Testis (tissue), 3 donors: ENCODE results near the gene AASDHPPT. TPM values are rescaled to one million over a fixed set of nuclear protein-coding genes. Genes with fewer than 3 reads are reported as not detected.

Experiments used
- DNase-seq: peaks from one replicate; pipeline ENCODE4 v3.0.0-alpha.2; 2019
- H3K27ac ChIP-seq, 2 donors: fragments of 200-600 bp; sonication (generic); one replicate each; pipeline ENCODE4 v1.5.1; 2019
- H3K27me3 ChIP-seq: fragments of 200-600 bp; sonication (generic); one replicate; pipeline ENCODE4 v1.5.1; 2019
- H3K36me3 ChIP-seq: fragments of 200-600 bp; sonication (generic); one replicate; pipeline ENCODE4 v1.5.1; 2017; ENCODE audit warnings: low read depth; ENCODE audit errors: missing control alignments
- H3K4me1 ChIP-seq: fragments of 200-600 bp; sonication (generic); one replicate; pipeline ENCODE4 v1.5.1; 2019
- H3K4me3 ChIP-seq, 2 donors: fragments of 200-600 bp; sonication (generic); one replicate each; pipeline ENCODE4 v1.5.1; 2017 to 2019
- H3K9me3 ChIP-seq: fragments of 200-600 bp; sonication (generic); one replicate; pipeline ENCODE4 v1.5.1; 2017
- POLR2A ChIP-seq: fragments of 450-650 bp; IDR thresholded peaks from one replicate; pipeline ENCODE4 v1.6.1; 2017; ENCODE audit warnings: antibody characterized with exemption, mild to moderate bottlenecking, moderate library complexity
- WGBS, 2 donors: methylation state at CpG; one replicate each; pipeline ENCODE4 v1.1.5; 2018; 5-methylcytosine and 5-hydroxymethylcytosine counted together
- intact Hi-C: fragments of 100-400 bp; cut with DNase I; formaldehyde crosslinking; loops from one replicate; pipeline ENCODE4 v1.15.1; 2023; ENCODE audit warnings: low total_unique reads
- polyA plus RNA-seq: library from polyadenylated mRNA; stranded (reverse); fragments of 350-450 nt; fragmentation: Illumina TruSeq; extraction: RNeasy Lipid Tissue Mini Kit (QIAGEN cat#74804); gene quantifications from one replicate; pipeline ENCODE4 v1.2.3, GENCODE V29; 2014; ENCODE audit warnings: low read depth, low replicate concordance; ENCODE audit not compliant: insufficient read depth
- total RNA-seq, 2 donors: library from RNA; depleted of rRNA; stranded (reverse); fragments of >200 nt; gene quantifications; one replicate each; pipeline ENCODE4 v1.2.3, GENCODE V29; 2016
- TF ChIP-seq, protein P1 (sequence below), 3 experiments: fragments of 450-650 bp in 2 of 3; fragments of 200-600 bp in 1 of 3; sonication (generic) in 1 of 3; IDR thresholded peaks; one replicate each; pipeline ENCODE4 v1.5.1; 2016 to 2019; ENCODE audit warnings: antibody characterized with exemption in 3 of 3, mild to moderate bottlenecking in 2 of 3, moderate library complexity in 1 of 3

Gene AASDHPPT
- total and polyA plus RNA-seq, 3 donors from 2014 or later: 52.2 to 72.3 (median 56.7) TPM

DNA sequence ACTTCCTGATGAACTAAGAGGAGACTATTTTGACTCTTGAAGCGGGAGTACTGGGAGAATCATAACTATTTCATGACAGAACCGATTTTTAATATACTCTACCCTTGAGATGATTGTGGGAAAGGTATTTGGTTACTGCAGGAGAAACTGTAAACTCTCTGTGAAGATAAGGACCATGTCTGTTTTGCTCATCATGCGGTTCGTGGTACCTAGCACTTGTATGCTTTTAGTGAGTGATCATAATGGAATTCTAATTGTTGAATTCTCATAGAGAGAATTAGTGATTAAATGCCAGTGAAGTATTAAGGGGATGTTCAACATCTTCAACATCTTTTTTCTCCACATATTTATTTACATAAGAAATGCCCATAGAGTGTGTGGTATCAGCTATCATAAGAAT is 11.4 kb downstream of the AASDHPPT start:
- Histone ChIP-seq H3K9me3 (no peaks in the 10 kb centered on the region), H3K27ac (no peak overlapping the region), H3K27me3 (no peaks in the 10 kb centered on the region), H3K4me3 (no peak overlapping the region), H3K4me1 (peaks cover 10% of the 10 kb centered on the region), H3K36me3 (no peaks in the 10 kb centered on the region)
- WGBS, 2 donors: 88 to 91% methylated on average over 4 of the region's 4 CpGs
- intact Hi-C loops: no loop called here
- DNase-seq: no peak
- TF ChIP-seq, protein P1, sequence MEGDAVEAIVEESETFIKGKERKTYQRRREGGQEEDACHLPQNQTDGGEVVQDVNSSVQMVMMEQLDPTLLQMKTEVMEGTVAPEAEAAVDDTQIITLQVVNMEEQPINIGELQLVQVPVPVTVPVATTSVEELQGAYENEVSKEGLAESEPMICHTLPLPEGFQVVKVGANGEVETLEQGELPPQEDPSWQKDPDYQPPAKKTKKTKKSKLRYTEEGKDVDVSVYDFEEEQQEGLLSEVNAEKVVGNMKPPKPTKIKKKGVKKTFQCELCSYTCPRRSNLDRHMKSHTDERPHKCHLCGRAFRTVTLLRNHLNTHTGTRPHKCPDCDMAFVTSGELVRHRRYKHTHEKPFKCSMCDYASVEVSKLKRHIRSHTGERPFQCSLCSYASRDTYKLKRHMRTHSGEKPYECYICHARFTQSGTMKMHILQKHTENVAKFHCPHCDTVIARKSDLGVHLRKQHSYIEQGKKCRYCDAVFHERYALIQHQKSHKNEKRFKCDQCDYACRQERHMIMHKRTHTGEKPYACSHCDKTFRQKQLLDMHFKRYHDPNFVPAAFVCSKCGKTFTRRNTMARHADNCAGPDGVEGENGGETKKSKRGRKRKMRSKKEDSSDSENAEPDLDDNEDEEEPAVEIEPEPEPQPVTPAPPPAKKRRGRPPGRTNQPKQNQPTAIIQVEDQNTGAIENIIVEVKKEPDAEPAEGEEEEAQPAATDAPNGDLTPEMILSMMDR (IDR thresholded peaks at IDR 0.05): no peak
- no peak for TF ChIP-seq POLR2A

DNA sequence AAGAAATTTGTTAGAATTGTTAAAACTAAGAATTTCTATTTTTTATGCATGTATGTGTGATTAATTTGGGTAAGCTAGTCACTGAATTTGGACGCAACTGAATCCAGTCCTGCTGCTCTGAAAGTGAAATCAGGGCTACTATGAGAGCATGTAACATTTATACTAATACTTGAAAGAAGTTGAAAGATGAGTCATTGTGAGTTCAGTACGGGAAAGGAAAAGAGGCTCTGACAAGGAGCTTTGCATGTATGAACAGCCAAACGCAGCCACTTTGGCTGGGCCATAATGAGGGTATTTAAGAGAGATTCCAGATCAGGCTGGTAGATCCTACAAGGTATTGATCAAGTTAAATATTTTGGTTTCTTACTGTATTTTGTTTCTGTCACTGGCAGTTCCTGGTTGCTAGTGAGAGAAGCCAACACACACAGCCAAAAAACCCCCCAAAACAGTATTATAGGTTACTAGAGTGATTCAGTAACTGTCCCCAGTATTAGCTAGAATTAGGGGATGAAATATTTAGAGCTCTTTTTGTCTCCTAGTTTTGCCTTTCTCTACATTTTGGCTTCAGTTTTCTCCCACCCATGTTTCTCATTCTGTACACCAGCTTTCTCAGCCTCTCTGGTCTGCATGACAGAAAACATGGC is 14.1 kb downstream of the AASDHPPT start:
- intact Hi-C loops: no loop called here
- peaks cover 10% of the 10 kb centered on the region for H3K4me1 ChIP-seq

DNA sequence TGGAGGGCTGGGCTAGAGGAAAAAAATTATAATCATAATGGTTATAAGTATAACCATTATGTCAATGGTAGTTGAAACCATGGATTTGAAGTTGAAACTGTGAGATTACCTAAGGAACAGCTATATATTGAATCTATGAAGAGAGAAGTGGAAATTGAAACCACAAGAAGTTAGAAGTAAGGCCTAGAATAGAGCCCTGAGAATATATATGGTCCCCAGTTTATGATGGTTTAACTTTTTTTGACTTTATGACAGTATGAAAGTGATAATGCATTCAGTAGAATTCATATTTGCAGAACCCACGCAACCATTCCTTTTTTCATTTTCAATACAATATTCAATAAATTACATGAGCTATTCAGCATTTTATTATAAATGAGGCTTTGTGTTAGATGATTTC is 15.0 kb downstream of the AASDHPPT start:
- no peaks in the 10 kb centered on the region for H3K36me3 ChIP-seq

More for the DNA sequence above, 14.1 kb downstream of the AASDHPPT start:
- Histone ChIP-seq H3K27ac (no peak overlapping the region), H3K9me3 (no peaks in the 10 kb centered on the region), H3K27me3 (no peaks in the 10 kb centered on the region), H3K4me3 (no peak overlapping the region), H3K36me3 (no peaks in the 10 kb centered on the region)
- TF ChIP-seq, protein P1 (IDR thresholded peaks at IDR 0.05): no peak
- TF ChIP-seq POLR2A: no peak
- no peak for DNase-seq
- 88 to 92% methylated on average over 3 of the region's 3 CpGs for WGBS, 2 donors

DNA sequence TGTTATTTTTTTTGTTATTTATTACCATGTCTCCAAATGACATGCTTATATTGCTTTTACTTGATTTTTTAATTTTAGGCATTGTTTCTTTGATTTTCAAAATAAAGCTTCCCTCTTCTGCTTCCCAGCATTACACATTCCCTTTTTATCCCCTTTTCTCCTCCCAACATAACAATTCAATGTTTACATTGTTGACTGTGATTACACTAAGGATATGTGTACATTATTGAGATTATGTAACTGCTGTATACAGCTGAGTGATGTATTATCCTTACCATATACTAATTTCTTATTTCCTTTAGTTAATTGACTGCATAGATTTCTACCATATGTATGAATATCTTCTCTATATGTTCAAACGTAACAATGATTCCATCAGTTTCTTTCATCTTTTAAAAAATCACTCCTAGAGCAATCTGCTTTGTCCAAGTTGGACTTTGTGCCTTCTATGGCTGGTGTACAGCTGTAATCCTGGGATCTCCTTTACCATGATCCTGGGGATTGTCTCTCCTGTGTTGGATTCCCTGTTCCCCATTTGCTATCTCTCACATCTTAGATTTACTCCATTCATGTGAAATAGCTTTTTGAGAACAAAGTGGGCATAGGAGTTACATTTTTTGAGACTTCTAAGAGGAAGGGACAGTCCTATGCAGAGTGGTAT is 21.6 kb downstream of the AASDHPPT start:
- Histone ChIP-seq H3K4me3 (no peak overlapping the region), H3K27me3 (no peaks in the 10 kb centered on the region), H3K9me3 (no peaks in the 10 kb centered on the region), H3K27ac (no peak overlapping the region), H3K4me1 (no peaks in the 10 kb centered on the region), H3K36me3 (no peaks in the 10 kb centered on the region)
- WGBS, 2 donors: 89 to 93% methylated on average over 1 of the region's 1 CpG
- intact Hi-C loops: no loop called here
- TF ChIP-seq POLR2A: no peak
- TF ChIP-seq, protein P1 (IDR thresholded peaks at IDR 0.05): no peak
- no peak for DNase-seq

More for the DNA sequence above, 15.0 kb downstream of the AASDHPPT start:
- H3K9me3 ChIP-seq: no peaks in the 10 kb centered on the region
- no peak overlapping the region for H3K27ac ChIP-seq
- H3K4me1 ChIP-seq: peaks cover 3% of the 10 kb centered on the region
- no peak for DNase-seq
- H3K27me3 ChIP-seq: no peaks in the 10 kb centered on the region
- TF ChIP-seq, protein P1 (IDR thresholded peaks at IDR 0.05): no peak
- no peak for TF ChIP-seq POLR2A
- no peak overlapping the region for H3K4me3 ChIP-seq
- intact Hi-C loops: no loop called here
- WGBS, 2 donors: 97 to 98% methylated on average over 1 of the region's 1 CpG
